GM23338 (cell line): ENCODE results near the gene MCC. TPM values are rescaled to one million over a fixed set of nuclear protein-coding genes. Genes with fewer than 3 reads are reported as not detected.

ENCODE experiments used
- ATAC-seq: fragments of 200-7000 bp; cut with Tn5 transposase; 3 replicates; pipeline ENCODE4 v1.9.1; 2020
- DNase-seq: peaks from one replicate; pipeline ENCODE4 v3.0.0-alpha.2; 2015; ENCODE audit warnings: low spot score
- H2AFZ ChIP-seq: fragments of 200-600 bp; sonication (generic); 2 replicates; pipeline ENCODE4 v1.8.0; 2016; ENCODE audit warnings: antibody characterized with exemption, mild to moderate bottlenecking, moderate library complexity
- H3F3A ChIP-seq: fragments of 200-600 bp; sonication (generic); replicated peaks from 2 replicates; pipeline ENCODE4 v1.8.0; 2017; ENCODE audit warnings: antibody characterized with exemption, mixed run types, low read depth
- H3K27ac ChIP-seq: fragments of 200-600 bp; sonication (generic); 2 replicates; pipeline ENCODE4 v1.6.1; 2016; ENCODE audit warnings: low read depth
- H3K27me3 ChIP-seq: fragments of 200-600 bp; sonication (generic); 2 replicates; pipeline ENCODE4 v1.8.0; 2016; ENCODE audit warnings: mild to moderate bottlenecking, mixed run types, moderate library complexity; ENCODE audit not compliant: insufficient read depth
- H3K36me3 ChIP-seq: fragments of 200-600 bp; sonication (generic); 2 replicates; pipeline ENCODE4 v1.8.0; 2016; ENCODE audit warnings: mild to moderate bottlenecking; ENCODE audit not compliant: insufficient read depth
- H3K4me1 ChIP-seq: fragments of 200-600 bp; sonication (generic); 2 replicates; pipeline ENCODE4 v1.8.0; 2016; ENCODE audit warnings: mild to moderate bottlenecking, moderate library complexity; ENCODE audit not compliant: insufficient read depth
- H3K4me2 ChIP-seq: fragments of 200-600 bp; sonication (generic); 2 replicates; pipeline ENCODE4 v1.7.1; 2017; ENCODE audit warnings: mixed run types
- H3K4me3 ChIP-seq: fragments of 200-600 bp; sonication (generic); 2 replicates; pipeline ENCODE4 v1.6.1; 2016; ENCODE audit warnings: mixed run types
- H3K79me2 ChIP-seq: fragments of 200-600 bp; sonication (generic); replicated peaks from 2 replicates; pipeline ENCODE4 v1.8.0; 2017; ENCODE audit warnings: mild to moderate bottlenecking; ENCODE audit not compliant: insufficient read depth
- H3K9me2 ChIP-seq: fragments of 200-600 bp; sonication (generic); 2 replicates; pipeline ENCODE4 v1.8.0; 2017; ENCODE audit not compliant: insufficient read depth
- H4K20me1 ChIP-seq: fragments of 200-600 bp; sonication (generic); replicated peaks from 2 replicates; pipeline ENCODE4 v1.8.0; 2017; ENCODE audit warnings: mild to moderate bottlenecking; ENCODE audit not compliant: insufficient read depth
- H3K27ac Mint-ChIP-seq: 2 replicates; pipeline ENCODE4 v1.8.0; 2020; ENCODE audit warnings: inconsistent platforms, mild to moderate bottlenecking, moderate library complexity, mixed read lengths
- H3K27me3 Mint-ChIP-seq: 3 replicates; pipeline ENCODE4 v1.8.0; 2022; ENCODE audit warnings: low read depth, mild to moderate bottlenecking, moderate library complexity, mixed read lengths, inconsistent platforms; ENCODE audit not compliant: insufficient read depth, poor library complexity
- H3K36me3 Mint-ChIP-seq: 3 replicates; pipeline ENCODE4 v1.8.0; 2021; ENCODE audit warnings: low read depth, mild to moderate bottlenecking, inconsistent platforms, moderate library complexity, mixed read lengths
- H3K4me1 Mint-ChIP-seq: 3 replicates; pipeline ENCODE4 v1.8.0; 2020; ENCODE audit warnings: mild to moderate bottlenecking, inconsistent platforms, mixed read lengths
- H3K4me3 Mint-ChIP-seq: 3 replicates; pipeline ENCODE4 v1.8.0; 2021; ENCODE audit warnings: moderate library complexity, mild to moderate bottlenecking, inconsistent platforms, mixed read lengths
- H3K9me3 Mint-ChIP-seq: 3 replicates; pipeline ENCODE4 v1.8.0; 2020; ENCODE audit warnings: moderate library complexity, mild to moderate bottlenecking, inconsistent platforms, mixed read lengths
- CREB1 ChIP-seq: fragments of 250-450 bp; sonication (Bioruptor Pico); IDR thresholded peaks from 2 replicates; pipeline ENCODE4 v1.5.0; 2020; ENCODE audit warnings: low read depth, mild to moderate bottlenecking, moderate library complexity
- CTCF ChIP-seq, 2 experiments: fragments of 200-600 bp in 1 of 2; sonication (generic) in 1 of 2; conservative IDR thresholded peaks; 2 replicates each; pipeline versions ENCODE4 v1.5.1 to v1.6.1; 2016 to 2017; ENCODE audit warnings: antibody characterized with exemption in 2 of 2, low read depth in 2 of 2, mild to moderate bottlenecking in 2 of 2, moderate library complexity in 1 of 2
- EZH2 ChIP-seq: fragments of 200-600 bp; sonication (generic); IDR thresholded peaks from one replicate; pipeline ENCODE4 v1.8.0; 2017; ENCODE audit warnings: antibody characterized with exemption, mild to moderate bottlenecking, low read depth; ENCODE audit not compliant: unreplicated experiment
- EZH2phosphoT487 ChIP-seq: fragments of 200-600 bp; sonication (generic); IDR thresholded peaks from one replicate; pipeline ENCODE4 v1.8.1; 2018; ENCODE audit warnings: antibody characterized with exemption; ENCODE audit not compliant: unreplicated experiment
- JUNB ChIP-seq: IDR thresholded peaks from one replicate; pipeline ENCODE4 v1.6.1; 2016; ENCODE audit warnings: antibody characterized with exemption; ENCODE audit not compliant: unreplicated experiment
- NANOG ChIP-seq: IDR thresholded peaks from 2 replicates; pipeline ENCODE4 v1.6.1; 2016; ENCODE audit warnings: antibody characterized with exemption, borderline replicate concordance
- POLR2AphosphoS5 ChIP-seq: IDR thresholded peaks from 2 replicates; pipeline ENCODE4 v1.6.1; 2016; ENCODE audit warnings: antibody characterized with exemption, low read depth
- REST ChIP-seq: IDR thresholded peaks from one replicate; pipeline ENCODE4 v1.6.1; 2018; ENCODE audit warnings: antibody characterized with exemption; ENCODE audit not compliant: unreplicated experiment
- STAT1 ChIP-seq: IDR thresholded peaks from one replicate; pipeline ENCODE4 v1.6.1; 2016; ENCODE audit warnings: antibody characterized with exemption; ENCODE audit not compliant: unreplicated experiment
- ZNF114 ChIP-seq: fragments of 250-450 bp; sonication (Bioruptor Pico); IDR thresholded peaks from 2 replicates; pipeline ENCODE4 v1.5.0; 2020; ENCODE audit warnings: mild to moderate bottlenecking, moderate library complexity
- ZNF331 ChIP-seq: fragments of 250-450 bp; sonication (Bioruptor Pico); IDR thresholded peaks from 2 replicates; pipeline ENCODE4 v1.5.0; 2020; ENCODE audit warnings: low read depth, mild to moderate bottlenecking, moderate library complexity
- polyA plus RNA-seq: library from polyadenylated mRNA; unstranded; fragments of >200 nt; fragmentation: Nextera tagmentation; extraction: Ambion mirVana; gene quantifications from 2 replicates; pipeline ENCODE4 v1.2.1, GENCODE V29; 2016
- total RNA-seq: library from RNA; depleted of rRNA; stranded (reverse); fragments of >200 nt; shearing (Covaris generic); gene quantifications from 2 replicates; pipeline ENCODE4 v1.2.3, GENCODE V29; 2014
- TF ChIP-seq, protein P1 (sequence below): IDR thresholded peaks from 2 replicates; pipeline ENCODE4 v1.6.1; 2016; ENCODE audit warnings: antibody characterized with exemption
- TF ChIP-seq, protein P2 (sequence below): fragments of 250-450 bp; sonication (Bioruptor Pico); IDR thresholded peaks from 2 replicates; pipeline ENCODE4 v1.5.0; 2020; ENCODE audit warnings: mild to moderate bottlenecking, moderate library complexity

MCC gene
- total and polyA plus RNA-seq, 2 experiments from 2014 or later, result 3.8 to 10.1 TPM

GRCh38 chr5:113280541-113280940, 207.7 kb downstream of the MCC start:
- H3K4me1 Mint-ChIP-seq, result peaks cover 46% of the 10 kb centered on the region
- no peaks in the 10 kb centered on the region for H4K20me1 ChIP-seq
- H2AFZ ChIP-seq, result no peak overlapping the region

More at GRCh38 chr5:113280541-113280940, 207.7 kb downstream of the MCC start:
- Histone ChIP-seq H3K36me3 (no peaks in the 10 kb centered on the region), H3K4me3 (no peak overlapping the region), H3K79me2 (peaks cover 16% of the 10 kb centered on the region; the same call in 1 of the 2 replicates), H3K9me2 (no peaks in the 10 kb centered on the region), H3F3A (no peaks in the 10 kb centered on the region), H3K4me1 (peaks cover 13% of the 10 kb centered on the region), H3K4me2 (no peak overlapping the region), H3K27ac (no peak overlapping the region), H3K27me3 (no peaks in the 10 kb centered on the region)
- ATAC-seq (no peak), DNase-seq (no peak)
- Mint-ChIP-seq H3K27me3 (peaks cover under 1% of the 10 kb centered on the region), H3K4me3 (no peak overlapping the region), H3K27ac (no peak overlapping the region), H3K9me3 (no peaks in the 10 kb centered on the region), H3K36me3 (no peaks in the 10 kb centered on the region)
- TF ChIP-seq ZNF114 (no peak), EZH2 (no peak), STAT1 (no peak), EZH2phosphoT487 (no peak), NANOG (no peak), CREB1 (CRISPR knock-in tag) (no peak), JUNB (no peak), REST (no peak), ZNF331 (CRISPR knock-in tag) (no peak), CTCF (conservative IDR thresholded peaks at IDR 0.05; ENCODE audit: low read depth in 2 of 2) (no peak), POLR2AphosphoS5 (no peak)
- TF ChIP-seq, protein P1, sequence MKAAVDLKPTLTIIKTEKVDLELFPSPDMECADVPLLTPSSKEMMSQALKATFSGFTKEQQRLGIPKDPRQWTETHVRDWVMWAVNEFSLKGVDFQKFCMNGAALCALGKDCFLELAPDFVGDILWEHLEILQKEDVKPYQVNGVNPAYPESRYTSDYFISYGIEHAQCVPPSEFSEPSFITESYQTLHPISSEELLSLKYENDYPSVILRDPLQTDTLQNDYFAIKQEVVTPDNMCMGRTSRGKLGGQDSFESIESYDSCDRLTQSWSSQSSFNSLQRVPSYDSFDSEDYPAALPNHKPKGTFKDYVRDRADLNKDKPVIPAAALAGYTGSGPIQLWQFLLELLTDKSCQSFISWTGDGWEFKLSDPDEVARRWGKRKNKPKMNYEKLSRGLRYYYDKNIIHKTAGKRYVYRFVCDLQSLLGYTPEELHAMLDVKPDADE, result no peak
- TF ChIP-seq, protein P2, sequence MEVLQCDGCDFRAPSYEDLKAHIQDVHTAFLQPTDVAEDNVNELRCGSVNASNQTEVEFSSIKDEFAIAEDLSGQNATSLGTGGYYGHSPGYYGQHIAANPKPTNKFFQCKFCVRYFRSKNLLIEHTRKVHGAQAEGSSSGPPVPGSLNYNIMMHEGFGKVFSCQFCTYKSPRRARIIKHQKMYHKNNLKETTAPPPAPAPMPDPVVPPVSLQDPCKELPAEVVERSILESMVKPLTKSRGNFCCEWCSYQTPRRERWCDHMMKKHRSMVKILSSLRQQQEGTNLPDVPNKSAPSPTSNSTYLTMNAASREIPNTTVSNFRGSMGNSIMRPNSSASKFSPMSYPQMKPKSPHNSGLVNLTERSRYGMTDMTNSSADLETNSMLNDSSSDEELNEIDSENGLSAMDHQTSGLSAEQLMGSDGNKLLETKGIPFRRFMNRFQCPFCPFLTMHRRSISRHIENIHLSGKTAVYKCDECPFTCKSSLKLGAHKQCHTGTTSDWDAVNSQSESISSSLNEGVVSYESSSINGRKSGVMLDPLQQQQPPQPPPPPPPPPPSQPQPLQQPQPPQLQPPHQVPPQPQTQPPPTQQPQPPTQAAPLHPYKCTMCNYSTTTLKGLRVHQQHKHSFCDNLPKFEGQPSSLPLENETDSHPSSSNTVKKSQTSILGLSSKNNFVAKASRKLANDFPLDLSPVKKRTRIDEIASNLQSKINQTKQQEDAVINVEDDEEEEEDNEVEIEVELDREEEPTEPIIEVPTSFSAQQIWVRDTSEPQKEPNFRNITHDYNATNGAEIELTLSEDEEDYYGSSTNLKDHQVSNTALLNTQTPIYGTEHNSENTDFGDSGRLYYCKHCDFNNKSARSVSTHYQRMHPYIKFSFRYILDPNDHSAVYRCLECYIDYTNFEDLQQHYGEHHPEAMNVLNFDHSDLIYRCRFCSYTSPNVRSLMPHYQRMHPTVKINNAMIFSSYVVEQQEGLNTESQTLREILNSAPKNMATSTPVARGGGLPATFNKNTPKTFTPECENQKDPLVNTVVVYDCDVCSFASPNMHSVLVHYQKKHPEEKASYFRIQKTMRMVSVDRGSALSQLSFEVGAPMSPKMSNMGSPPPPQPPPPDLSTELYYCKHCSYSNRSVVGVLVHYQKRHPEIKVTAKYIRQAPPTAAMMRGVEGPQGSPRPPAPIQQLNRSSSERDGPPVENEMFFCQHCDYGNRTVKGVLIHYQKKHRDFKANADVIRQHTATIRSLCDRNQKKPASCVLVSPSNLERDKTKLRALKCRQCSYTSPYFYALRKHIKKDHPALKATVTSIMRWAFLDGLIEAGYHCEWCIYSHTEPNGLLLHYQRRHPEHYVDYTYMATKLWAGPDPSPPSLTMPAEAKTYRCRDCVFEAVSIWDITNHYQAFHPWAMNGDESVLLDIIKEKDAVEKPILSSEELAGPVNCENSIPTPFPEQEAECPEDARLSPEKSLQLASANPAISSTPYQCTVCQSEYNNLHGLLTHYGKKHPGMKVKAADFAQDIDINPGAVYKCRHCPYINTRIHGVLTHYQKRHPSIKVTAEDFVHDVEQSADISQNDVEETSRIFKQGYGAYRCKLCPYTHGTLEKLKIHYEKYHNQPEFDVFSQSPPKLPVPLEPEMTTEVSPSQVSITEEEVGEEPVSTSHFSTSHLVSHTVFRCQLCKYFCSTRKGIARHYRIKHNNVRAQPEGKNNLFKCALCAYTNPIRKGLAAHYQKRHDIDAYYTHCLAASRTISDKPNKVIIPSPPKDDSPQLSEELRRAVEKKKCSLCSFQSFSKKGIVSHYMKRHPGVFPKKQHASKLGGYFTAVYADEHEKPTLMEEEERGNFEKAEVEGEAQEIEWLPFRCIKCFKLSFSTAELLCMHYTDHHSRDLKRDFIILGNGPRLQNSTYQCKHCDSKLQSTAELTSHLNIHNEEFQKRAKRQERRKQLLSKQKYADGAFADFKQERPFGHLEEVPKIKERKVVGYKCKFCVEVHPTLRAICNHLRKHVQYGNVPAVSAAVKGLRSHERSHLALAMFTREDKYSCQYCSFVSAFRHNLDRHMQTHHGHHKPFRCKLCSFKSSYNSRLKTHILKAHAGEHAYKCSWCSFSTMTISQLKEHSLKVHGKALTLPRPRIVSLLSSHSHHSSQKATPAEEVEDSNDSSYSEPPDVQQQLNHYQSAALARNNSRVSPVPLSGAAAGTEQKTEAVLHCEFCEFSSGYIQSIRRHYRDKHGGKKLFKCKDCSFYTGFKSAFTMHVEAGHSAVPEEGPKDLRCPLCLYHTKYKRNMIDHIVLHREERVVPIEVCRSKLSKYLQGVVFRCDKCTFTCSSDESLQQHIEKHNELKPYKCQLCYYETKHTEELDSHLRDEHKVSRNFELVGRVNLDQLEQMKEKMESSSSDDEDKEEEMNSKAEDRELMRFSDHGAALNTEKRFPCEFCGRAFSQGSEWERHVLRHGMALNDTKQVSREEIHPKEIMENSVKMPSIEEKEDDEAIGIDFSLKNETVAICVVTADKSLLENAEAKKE (CRISPR knock-in tag), result no peak
